NCI-H2227 treated with DMSO at 0.1 percent for 48 hours (cell line): ENCODE results near the gene CHIC2.
"Not testable (repeated sequence)": the region's sequence is repeated elsewhere in the genome, so short reads cannot be mapped to it uniquely, and the experiment has no call there.

Experiments
- DNase-seq: peaks from one replicate; lab custom pipeline; 2025; lab: John Stamatoyannopoulos, UW

CHIC2 gene

DNA sequence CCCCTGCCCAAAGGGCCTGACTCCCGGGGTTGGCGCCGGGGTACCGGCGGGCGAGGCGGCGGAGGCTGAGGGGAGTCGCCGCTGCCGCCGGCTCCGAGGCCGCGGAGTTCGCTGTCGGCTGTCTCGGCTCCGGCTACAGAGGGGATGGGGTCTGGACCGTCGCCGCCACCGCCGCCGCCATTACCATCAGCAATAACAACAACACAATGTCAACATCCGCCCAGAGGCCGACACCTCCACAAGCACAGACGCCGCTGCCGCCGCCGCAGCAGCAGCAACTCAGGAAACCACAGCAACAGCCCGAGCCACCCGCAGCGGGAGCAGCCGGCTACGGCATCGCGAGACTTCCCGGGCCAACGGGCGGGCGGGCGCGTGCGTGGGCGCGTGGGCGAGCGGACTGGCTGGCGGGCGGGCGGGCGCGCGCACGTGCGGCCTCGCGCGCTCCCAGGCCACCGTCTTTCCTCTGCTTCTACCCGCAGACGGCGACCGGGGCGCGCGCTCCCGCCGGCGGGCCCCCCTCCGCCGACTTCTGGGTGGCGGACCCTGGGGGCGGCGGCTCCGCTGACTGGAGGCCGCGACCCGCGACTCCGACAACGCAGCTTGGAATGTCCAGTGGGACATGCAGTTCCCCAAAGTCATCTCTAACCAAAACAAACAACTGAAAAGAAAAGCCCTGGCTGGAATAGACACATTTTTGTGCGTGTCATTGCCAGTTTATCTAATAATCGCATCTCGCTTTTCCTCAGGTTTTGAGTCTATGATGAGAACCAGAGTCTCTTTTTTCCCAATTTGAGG lies at the start of gene CHIC2:
Gene CHIC2 (minus strand): TSS at position 289 of the 795 bp plus-strand sequence. CDS start 305 bp downstream, outside the sequence.
- DNase-seq, result peak; percentile 70

DNA sequence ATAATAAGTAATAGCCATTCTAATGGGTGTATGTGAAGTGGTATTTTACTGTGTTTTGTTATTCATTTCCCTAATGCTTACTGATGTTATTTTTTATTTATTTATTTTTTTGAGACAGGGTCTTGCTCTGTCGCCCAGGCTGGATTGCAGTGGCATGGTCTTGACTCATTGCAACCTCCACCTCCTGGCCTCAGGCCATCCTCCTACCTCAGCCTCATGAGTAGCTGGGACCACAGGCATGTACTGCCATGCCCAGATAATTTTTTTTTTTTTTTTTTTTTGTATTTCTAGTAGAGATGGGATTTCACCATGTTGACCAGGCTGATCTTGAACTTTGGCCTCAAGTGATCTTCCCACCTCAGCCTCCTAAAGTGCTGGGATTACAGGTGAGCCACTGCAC lies 48.8 kb upstream of the CHIC2 start:
- not testable (repeated sequence) for DNase-seq

DNA sequence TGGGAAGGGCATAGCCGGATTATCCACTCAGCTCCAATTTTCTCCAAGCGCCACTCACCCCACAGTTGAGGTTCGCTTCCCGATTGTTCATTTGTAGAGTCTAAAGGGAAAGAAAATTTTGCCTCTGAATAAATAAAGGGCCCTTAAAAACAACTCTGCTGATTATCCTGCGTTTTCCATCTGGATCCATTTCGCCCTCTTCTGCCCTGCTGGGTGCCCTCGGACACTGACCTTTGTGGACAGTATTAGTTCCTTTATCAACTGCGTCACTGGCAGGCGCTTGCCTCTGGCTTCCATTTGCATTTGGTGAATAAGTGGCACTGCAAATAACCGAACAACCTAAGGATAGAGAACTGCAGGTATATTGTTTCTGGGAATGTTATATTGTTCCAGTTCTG lies 45.6 kb upstream of the CHIC2 start:
- DNase-seq, result no peak

DNA sequence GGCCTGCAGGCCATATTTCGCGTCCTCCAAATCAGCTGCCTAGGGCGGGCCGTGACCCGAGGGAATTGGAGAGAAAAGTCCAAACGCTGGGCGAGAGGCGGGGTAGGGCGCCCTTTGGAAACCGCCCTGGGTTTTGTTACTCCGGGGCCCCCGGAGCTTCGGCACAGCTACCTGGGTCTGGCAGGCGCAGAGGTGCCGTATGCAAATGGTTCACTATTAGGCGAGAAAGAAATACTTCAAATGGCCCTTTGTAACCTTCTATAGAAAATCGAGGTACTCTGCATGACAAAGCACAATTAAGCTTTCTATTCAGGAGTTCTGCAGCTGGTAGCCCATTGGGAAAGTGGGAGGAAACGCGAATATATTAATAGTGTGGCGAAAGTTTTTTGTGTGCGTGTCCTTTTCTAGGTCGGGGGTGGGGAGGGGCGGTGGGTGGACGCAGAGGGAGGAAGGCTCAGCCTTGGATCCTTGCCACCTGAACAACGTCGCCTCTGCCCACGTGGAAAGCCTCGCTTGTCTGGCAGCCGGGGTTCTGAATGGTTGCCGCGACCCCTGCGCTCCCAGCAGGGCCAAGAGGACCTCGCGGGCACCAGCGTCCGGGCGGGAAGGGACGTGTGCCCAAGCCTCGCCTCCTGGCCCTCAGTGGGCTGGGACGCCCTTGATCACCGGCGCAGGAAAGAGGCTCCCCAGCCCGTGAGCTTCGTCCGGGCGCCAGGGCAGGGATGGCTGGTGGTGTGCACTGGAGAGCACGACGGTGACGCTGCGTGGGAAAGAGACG lies 45.0 kb upstream of the CHIC2 start:
- DNase-seq, result no peak

DNA sequence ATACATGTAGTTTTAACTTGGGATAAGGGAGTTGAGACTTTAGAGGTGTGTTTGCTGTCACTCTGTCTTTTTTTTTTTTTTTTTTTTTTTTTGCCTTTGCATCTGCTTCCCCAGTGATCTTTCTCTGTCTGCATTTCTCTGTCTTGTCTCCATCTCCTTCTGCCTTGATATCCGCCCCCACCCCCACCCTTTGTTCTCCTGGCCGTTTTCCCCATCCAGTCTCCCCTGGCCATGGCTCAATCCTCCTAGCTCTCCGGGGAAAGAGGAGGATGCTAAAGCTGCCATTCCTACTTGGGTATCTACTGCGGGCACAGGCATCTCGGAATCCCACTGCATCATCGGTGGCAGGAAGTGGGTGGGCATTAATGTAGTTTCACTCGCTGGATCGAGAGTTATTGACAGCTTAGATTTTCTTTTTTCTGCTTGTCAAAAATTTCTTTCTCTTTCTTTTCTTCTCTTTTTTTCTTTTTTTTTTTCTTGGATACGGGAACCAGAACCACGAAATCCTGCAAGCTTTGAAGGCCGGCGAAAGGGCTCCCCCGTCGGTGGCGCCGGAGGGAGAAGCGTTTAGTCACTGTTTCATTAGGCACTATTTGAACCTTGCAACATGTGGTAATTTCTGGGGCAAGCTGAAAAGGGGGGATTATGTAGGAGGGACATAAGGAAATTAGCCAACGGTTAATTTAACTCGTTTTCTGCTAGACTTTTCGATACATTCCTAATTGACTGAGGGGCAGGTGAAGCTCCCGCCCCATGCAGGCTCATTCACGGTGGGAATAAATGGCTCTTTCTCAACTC lies 43.7 kb upstream of the CHIC2 start:
- no peak for DNase-seq

DNA sequence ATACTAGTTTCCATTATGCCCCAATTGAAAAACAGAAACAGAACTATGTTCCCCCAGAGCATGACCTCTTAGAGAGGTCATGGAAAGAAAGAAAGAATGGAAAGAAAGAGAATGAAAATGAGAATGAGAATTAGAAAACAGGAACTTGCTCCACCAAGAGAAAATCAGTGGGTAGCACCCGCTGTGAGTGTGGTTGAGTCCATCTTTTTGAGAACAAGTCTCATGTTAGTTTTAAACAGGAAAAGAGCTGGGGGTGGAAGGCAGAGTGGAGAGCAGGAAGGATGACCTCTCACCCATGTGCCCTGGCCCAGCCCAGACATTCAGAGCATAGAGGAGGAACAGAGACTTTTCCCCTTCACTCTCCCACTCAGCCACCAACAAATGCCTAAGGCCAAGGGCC lies 40.5 kb upstream of the CHIC2 start:
- DNase-seq, result no peak

DNA sequence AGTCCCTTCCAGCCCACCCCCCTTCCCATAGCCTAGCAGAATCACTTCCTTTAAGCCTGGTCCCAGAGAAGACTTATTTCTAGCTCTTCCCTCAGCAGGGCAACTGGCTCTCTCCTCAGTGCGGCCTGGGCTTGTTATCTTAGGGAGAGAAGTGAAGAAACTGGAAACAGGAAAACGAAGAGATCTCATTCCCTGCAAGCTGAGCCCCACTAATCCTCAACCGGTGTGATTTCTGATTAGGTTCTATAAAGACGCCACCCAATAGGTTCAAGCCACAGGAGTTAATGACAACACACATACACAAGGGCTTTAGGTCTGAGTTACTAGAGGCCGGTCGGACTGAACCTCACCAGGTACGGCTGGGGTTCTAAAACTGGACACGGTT lies 38.8 kb upstream of the CHIC2 start:
- DNase-seq, result no peak

DNA sequence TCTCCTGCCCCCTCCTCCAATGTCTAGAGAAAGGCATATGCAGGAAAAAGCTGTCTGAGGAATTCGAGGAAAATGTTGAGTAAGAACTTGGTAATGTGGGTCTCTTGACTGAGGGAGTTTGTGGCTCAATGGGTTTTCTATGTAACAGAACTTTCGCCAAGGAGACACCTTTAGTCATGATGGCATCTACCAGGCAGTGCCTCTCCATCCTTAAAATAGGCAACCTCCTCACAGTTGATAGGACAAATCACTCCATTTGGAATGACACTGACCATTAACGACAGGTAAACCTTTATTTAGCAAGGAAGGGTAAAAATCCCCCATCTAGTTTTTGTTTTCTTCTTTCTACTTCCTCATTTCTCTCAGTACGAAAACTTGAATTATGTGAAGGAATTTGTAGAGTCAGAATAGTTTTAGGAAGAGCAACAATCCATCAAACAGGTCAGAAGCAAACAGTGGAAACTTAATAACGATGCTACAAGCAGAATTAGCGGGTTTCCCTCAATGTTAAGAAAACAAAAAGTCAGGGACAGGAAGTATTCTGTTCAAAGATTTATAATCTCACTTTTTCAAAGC lies 38.2 kb upstream of the CHIC2 start:
- DNase-seq, result no peak

DNA sequence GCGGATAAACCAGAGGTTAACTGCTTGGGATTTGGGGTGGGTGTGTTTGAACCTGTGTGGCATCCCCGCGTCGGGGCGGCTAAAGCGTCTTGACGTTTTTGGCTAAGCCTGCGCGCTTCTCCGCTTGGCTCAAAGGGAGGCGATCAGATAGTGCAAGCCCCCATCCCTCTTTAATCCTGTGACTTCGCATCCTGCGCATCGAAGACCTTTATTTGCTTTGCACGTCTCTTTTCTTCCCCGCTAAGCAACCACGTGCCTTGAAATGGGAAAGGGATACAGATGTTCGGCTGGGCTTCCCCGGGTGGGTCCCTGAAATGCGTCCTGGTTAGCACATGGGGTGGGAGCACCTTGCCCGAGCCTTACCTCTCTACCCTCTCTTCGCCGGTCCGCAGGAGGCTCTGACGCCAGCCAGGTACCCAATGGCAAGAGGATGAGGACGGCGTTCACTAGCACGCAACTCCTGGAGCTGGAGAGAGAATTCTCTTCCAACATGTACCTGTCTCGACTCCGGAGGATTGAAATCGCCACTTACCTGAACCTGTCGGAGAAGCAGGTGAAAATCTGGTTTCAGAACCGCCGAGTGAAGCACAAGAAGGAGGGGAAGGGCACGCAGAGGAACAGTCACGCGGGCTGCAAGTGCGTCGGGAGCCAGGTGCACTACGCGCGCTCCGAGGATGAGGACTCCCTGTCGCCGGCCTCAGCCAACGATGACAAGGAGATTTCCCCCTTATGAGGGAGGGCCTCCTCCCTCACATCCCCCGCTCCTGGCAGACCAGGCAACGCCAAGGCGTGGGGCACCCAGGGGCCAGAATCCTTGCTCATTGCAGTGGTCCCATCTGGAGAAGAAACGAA lies 37.0 kb upstream of the CHIC2 start:
- no peak for DNase-seq

DNA sequence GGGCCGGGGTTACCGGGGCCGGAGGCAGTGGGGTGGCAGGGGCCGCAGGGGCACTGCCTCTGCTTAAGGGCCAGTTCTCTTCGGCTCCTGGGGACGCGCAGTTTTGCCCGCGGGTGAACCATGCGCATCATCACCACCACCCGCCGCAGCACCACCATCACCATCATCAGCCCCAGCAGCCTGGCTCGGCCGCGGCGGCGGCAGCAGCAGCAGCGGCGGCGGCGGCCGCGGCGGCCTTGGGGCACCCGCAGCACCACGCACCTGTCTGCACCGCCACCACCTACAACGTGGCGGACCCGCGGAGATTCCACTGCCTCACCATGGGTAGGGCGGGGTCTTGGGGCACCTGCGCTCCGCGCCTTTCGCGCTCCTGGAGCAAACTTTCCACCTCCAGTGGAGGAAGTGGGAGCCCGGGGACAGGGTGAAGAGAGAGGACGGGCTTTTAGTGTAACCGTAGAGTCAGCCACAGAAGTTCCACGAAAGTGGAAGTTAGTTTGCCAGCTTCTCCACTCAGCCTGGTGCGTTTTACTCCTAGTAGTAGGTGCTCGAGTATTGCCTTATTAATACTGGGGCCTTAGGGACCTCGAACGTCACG lies 36.3 kb upstream of the CHIC2 start:
- no peak for DNase-seq

DNA sequence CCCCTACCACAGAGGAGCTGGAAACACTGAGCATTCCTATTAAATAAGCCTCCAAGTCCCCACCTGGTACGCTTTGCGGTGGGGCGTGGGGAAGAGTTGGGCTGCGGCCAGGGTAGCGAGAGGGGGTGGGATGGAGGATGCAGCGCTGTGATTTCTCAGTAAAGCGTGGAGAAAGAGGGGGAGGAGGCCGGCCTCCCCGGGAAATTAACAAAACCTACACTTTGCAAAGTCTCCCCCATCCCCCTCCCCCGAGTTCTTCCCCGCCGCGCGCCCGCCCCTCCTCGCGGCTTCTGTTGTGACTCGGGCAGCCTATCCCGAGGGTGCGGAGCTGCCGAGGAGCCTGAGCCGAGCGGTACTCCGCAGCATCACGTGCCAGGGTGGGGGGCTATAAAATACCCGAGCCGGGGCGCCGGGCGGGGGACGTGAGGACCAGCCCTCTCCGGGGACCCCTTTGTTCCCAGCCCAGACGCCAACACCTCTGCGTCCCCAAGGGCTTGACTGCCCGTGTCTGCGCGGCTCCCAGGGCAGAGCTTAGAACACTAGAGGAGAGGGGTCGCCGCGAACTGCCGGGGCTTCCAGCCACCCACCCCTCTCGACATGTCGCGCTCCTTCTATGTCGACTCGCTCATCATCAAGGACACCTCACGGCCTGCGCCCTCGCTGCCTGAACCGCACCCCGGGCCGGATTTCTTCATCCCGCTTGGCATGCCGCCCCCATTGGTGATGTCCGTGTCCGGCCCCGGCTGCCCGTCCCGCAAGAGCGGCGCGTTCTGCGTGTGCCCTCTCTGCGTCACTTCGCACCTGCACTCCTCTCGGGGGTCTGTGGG lies 35.6 kb upstream of the CHIC2 start, which contains the start of gene GSX2:
Gene GSX2 (plus strand): TSS at position 416 of the 827 bp plus-strand sequence. CDS start 182 bp downstream, at position 598.
- no peak for DNase-seq

DNA sequence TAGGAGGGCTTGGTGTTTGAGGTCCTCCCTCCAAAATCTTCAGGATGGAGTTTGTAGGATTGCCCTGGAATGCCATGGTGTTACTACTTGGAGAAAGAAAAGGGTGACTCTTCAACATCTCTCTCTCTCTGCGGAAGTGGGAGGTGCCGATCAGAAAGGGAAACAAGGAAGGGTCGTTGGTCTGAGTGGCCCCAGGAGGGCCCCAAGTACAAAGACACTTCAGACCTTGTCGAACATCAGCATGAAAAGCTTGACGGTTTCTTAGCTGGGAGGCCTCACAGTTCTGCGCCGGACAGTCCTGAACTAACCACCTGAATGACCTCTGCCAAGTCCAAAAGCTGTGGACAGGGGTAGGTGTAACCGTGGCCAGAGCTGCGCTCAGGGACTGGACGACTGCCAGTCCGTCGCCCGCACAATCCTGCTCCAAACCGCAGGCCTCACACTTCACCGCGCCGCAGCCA lies 34.9 kb upstream of the CHIC2 start:
- DNase-seq, result no peak

DNA sequence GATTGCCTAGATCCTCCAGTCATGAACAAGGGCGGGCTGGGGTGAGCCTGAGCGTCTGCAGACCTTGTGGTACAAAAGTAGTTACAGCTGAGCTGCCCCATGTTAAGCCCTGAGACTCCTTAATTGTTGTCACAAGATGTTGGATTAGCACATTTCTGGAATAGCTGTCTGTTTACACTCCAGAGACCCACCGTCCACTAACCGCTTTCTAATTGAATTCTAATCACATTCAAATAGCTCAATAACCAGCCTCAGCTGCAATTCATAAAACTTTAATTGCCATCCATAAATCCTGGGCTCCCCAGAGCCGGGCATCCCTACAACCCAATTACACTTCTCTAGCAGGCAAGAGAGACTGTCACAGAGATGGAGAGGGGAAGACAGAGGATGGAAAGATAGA lies 34.0 kb upstream of the CHIC2 start:
- DNase-seq, result no peak

DNA sequence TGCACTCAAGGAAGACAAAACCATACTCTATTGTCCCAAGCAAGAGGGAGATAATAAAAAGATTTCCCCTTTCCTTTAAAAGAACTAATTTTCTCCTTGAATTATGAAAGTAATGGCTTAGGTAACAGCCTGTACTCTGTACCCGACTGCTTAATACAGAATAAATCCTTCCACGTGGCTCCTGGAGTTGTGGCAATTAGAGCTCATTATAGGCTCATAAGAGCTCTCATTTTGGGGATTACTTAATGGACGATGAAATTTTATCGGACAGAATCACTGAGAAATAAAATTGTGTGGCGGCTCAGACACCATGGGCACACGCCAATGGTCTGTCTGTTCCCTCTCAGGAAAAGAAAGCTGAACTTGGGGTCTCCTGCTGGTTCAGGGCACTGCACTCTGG lies 32.7 kb upstream of the CHIC2 start:
- DNase-seq, result no peak

DNA sequence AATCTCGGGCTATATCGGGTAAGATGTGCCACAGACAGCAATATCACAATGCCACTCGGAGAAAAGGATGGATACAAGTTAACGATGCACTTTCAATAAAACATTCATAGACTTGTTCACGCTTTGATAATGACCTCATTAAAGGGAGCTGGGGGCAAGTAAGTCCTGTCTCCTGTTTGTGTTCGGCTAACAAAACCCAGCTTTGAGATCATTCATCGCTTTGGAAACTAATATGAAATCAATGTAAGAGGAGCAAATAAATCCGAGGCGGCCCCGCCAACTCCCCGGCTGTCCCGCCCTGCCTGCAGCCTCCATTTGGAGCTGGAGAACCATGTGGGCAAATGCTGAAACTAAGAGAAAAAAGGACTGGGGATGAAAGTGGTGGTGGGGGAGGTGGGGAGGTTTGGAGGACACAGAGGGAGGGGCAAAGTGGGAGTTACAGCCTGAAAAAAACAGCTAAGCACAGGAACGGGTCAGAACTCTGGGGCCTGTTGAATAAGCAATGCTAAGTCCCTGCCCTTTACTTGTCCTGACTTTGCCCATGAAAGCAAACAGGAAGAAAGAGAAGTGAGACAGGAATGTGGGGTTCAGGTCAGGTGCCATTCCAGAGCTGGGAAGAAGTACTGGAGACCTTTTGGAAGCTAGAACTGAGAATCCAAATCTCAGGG lies 32.0 kb upstream of the CHIC2 start:
- no peak for DNase-seq

DNA sequence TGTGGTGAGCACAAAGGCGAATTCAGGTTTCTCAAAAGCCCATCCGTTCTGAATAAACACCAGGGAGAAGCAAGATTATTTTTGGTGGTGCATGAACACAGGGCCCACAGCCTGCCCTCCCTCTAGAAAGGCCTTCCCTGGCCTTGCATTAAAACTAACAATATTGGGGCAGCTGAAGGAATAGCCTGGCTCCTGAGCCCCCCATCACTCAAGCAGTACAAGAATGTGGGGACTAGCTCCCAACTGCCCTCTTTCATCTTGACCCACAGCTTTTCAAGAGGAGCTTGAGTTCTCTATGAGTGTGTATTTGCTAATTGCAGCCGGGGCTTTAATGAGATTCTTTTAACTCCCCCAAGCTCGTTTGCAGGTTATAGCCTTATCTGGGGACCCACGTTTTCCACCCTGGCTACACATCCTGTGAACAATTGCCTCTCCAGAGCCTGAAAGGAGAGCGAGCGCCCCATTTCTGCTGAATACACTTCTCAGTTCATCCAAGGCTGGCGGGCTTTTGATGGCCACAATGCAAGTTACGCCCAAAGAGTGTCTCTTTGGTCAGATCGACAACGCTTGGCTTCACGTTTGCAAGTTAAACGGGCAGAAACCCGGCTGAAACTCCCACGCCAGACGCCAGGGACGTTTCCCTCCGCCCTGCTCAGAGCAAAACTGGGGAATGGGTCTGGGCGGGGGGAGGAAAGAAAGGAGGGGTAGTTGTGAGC lies 30.9 kb upstream of the CHIC2 start:
- DNase-seq, result no peak

DNA sequence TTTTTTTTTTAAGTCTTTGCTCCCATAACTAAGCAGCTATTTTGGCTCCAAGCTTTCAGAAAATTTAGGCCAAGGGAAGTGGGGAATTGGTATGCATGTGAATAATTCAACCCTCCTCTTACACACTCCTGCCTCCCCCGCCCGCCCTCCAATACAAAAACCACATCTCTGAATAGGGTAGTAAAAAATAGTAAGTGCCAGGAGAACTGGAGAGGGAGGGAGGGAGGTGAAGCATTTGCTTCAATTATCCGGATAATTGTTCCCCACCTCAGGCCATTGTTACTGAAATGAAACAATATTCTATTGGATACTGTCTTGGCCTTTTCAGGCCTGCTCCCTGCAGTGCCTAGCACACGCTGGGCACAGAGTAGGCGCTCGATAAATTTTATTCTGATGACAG lies 30.0 kb upstream of the CHIC2 start:
- no peak for DNase-seq
